Chondrocyte (in vitro differentiated cells): ENCODE data around the gene SCCPDH. TPM values are rescaled to one million over a fixed set of nuclear protein-coding genes. Genes with fewer than 3 reads are reported as not detected.
"Not testable (repeated sequence)": the region's sequence is repeated elsewhere in the genome, so short reads cannot be mapped to it uniquely, and the experiment has no call there.

ENCODE experiments used
- DNase-seq: peaks from one replicate; pipeline ENCODE4 v3.0.0; 2021; ENCODE audit warnings: mixed read lengths, low spot score
- H3K27ac Mint-ChIP-seq: one replicate; pipeline ENCODE4 v1.8.0; 2021; ENCODE audit warnings: mild to moderate bottlenecking, moderate library complexity, mixed read lengths; ENCODE audit not compliant: unreplicated experiment
- H3K27me3 Mint-ChIP-seq: 2 replicates; pipeline ENCODE4 v1.8.0; 2021; ENCODE audit warnings: low read depth, mixed read lengths
- H3K36me3 Mint-ChIP-seq: 2 replicates; pipeline ENCODE4 v1.8.0; 2021; ENCODE audit warnings: low read depth, mixed read lengths
- H3K4me1 Mint-ChIP-seq: 2 replicates; pipeline ENCODE4 v1.8.0; 2021; ENCODE audit warnings: low read depth, mild to moderate bottlenecking, mixed read lengths
- H3K4me3 Mint-ChIP-seq: one replicate; pipeline ENCODE4 v1.8.0; 2021; ENCODE audit warnings: mild to moderate bottlenecking, moderate library complexity, mixed read lengths; ENCODE audit not compliant: unreplicated experiment
- H3K9me3 Mint-ChIP-seq: 2 replicates; pipeline ENCODE4 v1.8.0; 2021; ENCODE audit warnings: low read depth, mixed read lengths
- CTCF ChIP-seq: fragments of 200-600 bp; sonication (generic); IDR thresholded peaks from 2 replicates; pipeline ENCODE4 v1.5.0; 2021; ENCODE audit warnings: antibody characterized with exemption, mild to moderate bottlenecking, moderate library complexity
- total RNA-seq: library from RNA; stranded (reverse); gene quantifications from 3 replicates; pipeline ENCODE4 v1.2.1, GENCODE V29; 2021

SCCPDH gene
- total RNA-seq, 1 donor from 2014 or later = 33.5 TPM

GRCh38 chr1:246708166-246708565, 16.0 kb upstream of the SCCPDH start:
- H3K4me1 Mint-ChIP-seq = peaks cover 37% of the 10 kb centered on the region
- peaks cover 3% of the 10 kb centered on the region for H3K36me3 Mint-ChIP-seq
- no peak overlapping the region for H3K4me3 Mint-ChIP-seq
- no peak for DNase-seq
- no peaks in the 10 kb centered on the region for H3K27me3 Mint-ChIP-seq
- H3K9me3 Mint-ChIP-seq = peaks cover 6% of the 10 kb centered on the region
- no peak overlapping the region for H3K27ac Mint-ChIP-seq
- no peak for TF ChIP-seq CTCF

- TF ChIP-seq CTCF = no peak
- DNase-seq = no peak
- Mint-ChIP-seq H3K4me1 (peaks cover 29% of the 10 kb centered on the region), H3K36me3 (peaks cover 3% of the 10 kb centered on the region), H3K9me3 (peaks cover 6% of the 10 kb centered on the region), H3K27me3 (no peaks in the 10 kb centered on the region), H3K4me3 (no peak overlapping the region), H3K27ac (no peak overlapping the region)
Observed at GRCh38 chr1:246709196-246709595, 15.0 kb upstream of the SCCPDH start.

- DNase-seq = no peak
- peaks cover 23% of the 10 kb centered on the region for H3K4me1 Mint-ChIP-seq
- peaks cover 6% of the 10 kb centered on the region for H3K9me3 Mint-ChIP-seq
- TF ChIP-seq CTCF = no peak
- H3K27ac Mint-ChIP-seq = peak overlapping the region; percentile 42
- H3K27me3 Mint-ChIP-seq = no peaks in the 10 kb centered on the region
- H3K36me3 Mint-ChIP-seq = peaks cover 3% of the 10 kb centered on the region
- H3K4me3 Mint-ChIP-seq = no peak overlapping the region
Observed at GRCh38 chr1:246709835-246710234, 14.4 kb upstream of the SCCPDH start.

GRCh38 chr1:246711548-246712003, 12.6 kb upstream of the SCCPDH start:
- peaks cover 7% of the 10 kb centered on the region for H3K4me1 Mint-ChIP-seq
- no peaks in the 10 kb centered on the region for H3K27me3 Mint-ChIP-seq
- H3K36me3 Mint-ChIP-seq = peaks cover 6% of the 10 kb centered on the region
- H3K9me3 Mint-ChIP-seq = peaks cover 11% of the 10 kb centered on the region
- no peak overlapping the region for H3K27ac Mint-ChIP-seq
- TF ChIP-seq CTCF = no peak
- H3K4me3 Mint-ChIP-seq = no peak overlapping the region
- no peak for DNase-seq

GRCh38 chr1:246712428-246712827, 11.8 kb upstream of the SCCPDH start:
- H3K4me1 Mint-ChIP-seq, H3K36me3 Mint-ChIP-seq, H3K27me3 Mint-ChIP-seq, H3K27ac Mint-ChIP-seq, H3K4me3 Mint-ChIP-seq, DNase-seq: not testable (repeated sequence)
- peaks cover 11% of the 10 kb centered on the region for H3K9me3 Mint-ChIP-seq

GRCh38 chr1:246719361-246719760, 4.8 kb upstream of the SCCPDH start:
- H3K27me3 Mint-ChIP-seq = not testable (repeated sequence)

GRCh38 chr1:246720814-246721213, 3.4 kb upstream of the SCCPDH start:
- H3K27me3 Mint-ChIP-seq, H3K9me3 Mint-ChIP-seq, H3K4me3 Mint-ChIP-seq, H3K36me3 Mint-ChIP-seq, DNase-seq, H3K27ac Mint-ChIP-seq: not testable (repeated sequence)
- peaks cover 14% of the 10 kb centered on the region for H3K4me1 Mint-ChIP-seq

More at GRCh38 chr1:246719361-246719760, 4.8 kb upstream of the SCCPDH start:
- not testable (repeated sequence) for H3K4me3 Mint-ChIP-seq, DNase-seq, H3K36me3 Mint-ChIP-seq, H3K4me1 Mint-ChIP-seq, H3K27ac Mint-ChIP-seq
- H3K9me3 Mint-ChIP-seq = peaks cover 13% of the 10 kb centered on the region
